DND-41 (cell line): Measurements from ENCODE around the gene PPP3CA.

Experiments used
- ATAC-seq: fragments of 200-7000 bp; cut with Tn5 transposase; 3 replicates; pipeline ENCODE4 v1.9.1; 2021; ENCODE audit warnings: low read depth; ENCODE audit not compliant: insufficient read depth
- DNase-seq: peaks from one replicate; pipeline ENCODE4 v3.0.0-alpha.2; 2020
- H2AFZ ChIP-seq: 2 replicates; pipeline ENCODE4 v1.6.0; 2012; ENCODE audit warnings: low read depth, low read length
- H3K27ac ChIP-seq: 2 replicates; pipeline ENCODE4 v1.5.1; 2012; ENCODE audit warnings: low read length, inconsistent platforms
- H3K27me3 ChIP-seq: fragments of 200-600 bp; sonication (generic); 2 replicates; pipeline ENCODE4 v1.6.0; 2012; ENCODE audit warnings: low read length, mild to moderate bottlenecking, inconsistent platforms; ENCODE audit not compliant: insufficient read depth, poor library complexity
- H3K36me3 ChIP-seq: 2 replicates; pipeline ENCODE4 v1.5.1; 2012; ENCODE audit warnings: low read length, inconsistent platforms; ENCODE audit not compliant: insufficient read depth
- H3K4me1 ChIP-seq: 2 replicates; pipeline ENCODE4 v1.5.1; 2012; ENCODE audit warnings: mild to moderate bottlenecking, low read length; ENCODE audit not compliant: insufficient read depth
- H3K4me2 ChIP-seq: 2 replicates; pipeline ENCODE4 v1.6.0; 2012; ENCODE audit warnings: mild to moderate bottlenecking, moderate library complexity, low read length, inconsistent platforms; ENCODE audit not compliant: insufficient read depth
- H3K4me3 ChIP-seq, 2 experiments: fragments of 200-600 bp in 1 of 2; shearing (Covaris generic) in 1 of 2; 2 replicates each; pipeline ENCODE4 v1.5.1; 2012 to 2016; ENCODE audit warnings: inconsistent platforms in 2 of 2, low read length in 2 of 2, mild to moderate bottlenecking in 2 of 2, low read depth in 1 of 2, moderate library complexity in 1 of 2
- H3K79me2 ChIP-seq: 2 replicates; pipeline ENCODE4 v1.6.0; 2012; ENCODE audit warnings: low read length, inconsistent platforms; ENCODE audit not compliant: insufficient read depth
- H3K9ac ChIP-seq: 2 replicates; pipeline ENCODE4 v1.6.0; 2012; ENCODE audit warnings: low read depth, mild to moderate bottlenecking, inconsistent platforms, low read length, moderate library complexity
- H3K9me3 ChIP-seq: 2 replicates; pipeline ENCODE4 v1.5.1; 2012; ENCODE audit warnings: low read length, moderate library complexity, mild to moderate bottlenecking, inconsistent platforms; ENCODE audit not compliant: insufficient read depth, severe bottlenecking
- H4K20me1 ChIP-seq: 2 replicates; pipeline ENCODE4 v1.6.0; 2012; ENCODE audit warnings: low read length; ENCODE audit not compliant: insufficient read depth
- EZH2 ChIP-seq: IDR thresholded peaks from 3 replicates; pipeline ENCODE4 v1.6.1; 2012; ENCODE audit warnings: borderline replicate concordance, low read depth, mild to moderate bottlenecking, moderate library complexity, low read length, inconsistent platforms; ENCODE audit not compliant: severe bottlenecking
- TF ChIP-seq, protein P1 (sequence below): IDR thresholded peaks from 2 replicates; pipeline ENCODE4 v1.5.1; 2012; ENCODE audit warnings: borderline replicate concordance, low read length, moderate library complexity, mild to moderate bottlenecking; ENCODE audit not compliant: poor library complexity, severe bottlenecking; ENCODE audit errors: extremely low read depth

Gene PPP3CA

DNA sequence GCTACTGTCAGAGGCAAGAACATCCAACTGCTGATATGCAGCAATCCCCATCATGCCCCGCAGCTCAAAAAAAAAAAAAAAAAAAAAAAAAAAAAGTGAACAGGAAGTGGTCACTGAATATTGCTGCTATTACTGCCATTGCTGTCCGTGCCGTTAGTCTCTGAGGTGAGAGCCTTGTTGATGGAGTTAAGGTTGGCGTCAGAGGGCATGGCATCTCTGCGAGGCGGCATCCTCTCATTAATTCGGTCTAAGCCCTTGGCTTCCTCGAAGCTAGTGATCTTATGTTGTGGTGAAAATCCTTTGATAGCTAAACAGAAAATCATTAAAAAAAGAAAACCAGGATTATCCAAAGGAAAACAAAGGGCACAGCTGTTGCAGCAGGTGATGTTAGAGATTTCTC lies 321.6 kb downstream of the PPP3CA start:
- Histone ChIP-seq H3K36me3 (peaks cover 11% of the 10 kb centered on the region; the same call in 1 of the 2 replicates), H2AFZ (no peak overlapping the region), H3K9me3 (no peaks in the 10 kb centered on the region), H3K4me1 (peaks cover 4% of the 10 kb centered on the region), H3K27ac (no peak overlapping the region), H4K20me1 (no peaks in the 10 kb centered on the region), H3K4me3 (no peak overlapping the region), H3K27me3 (no peaks in the 10 kb centered on the region), H3K4me2 (no peak overlapping the region), H3K79me2 (no peaks in the 10 kb centered on the region), H3K9ac (no peak overlapping the region)
- no peak for DNase-seq
- TF ChIP-seq EZH2: no peak
- TF ChIP-seq, protein P1, sequence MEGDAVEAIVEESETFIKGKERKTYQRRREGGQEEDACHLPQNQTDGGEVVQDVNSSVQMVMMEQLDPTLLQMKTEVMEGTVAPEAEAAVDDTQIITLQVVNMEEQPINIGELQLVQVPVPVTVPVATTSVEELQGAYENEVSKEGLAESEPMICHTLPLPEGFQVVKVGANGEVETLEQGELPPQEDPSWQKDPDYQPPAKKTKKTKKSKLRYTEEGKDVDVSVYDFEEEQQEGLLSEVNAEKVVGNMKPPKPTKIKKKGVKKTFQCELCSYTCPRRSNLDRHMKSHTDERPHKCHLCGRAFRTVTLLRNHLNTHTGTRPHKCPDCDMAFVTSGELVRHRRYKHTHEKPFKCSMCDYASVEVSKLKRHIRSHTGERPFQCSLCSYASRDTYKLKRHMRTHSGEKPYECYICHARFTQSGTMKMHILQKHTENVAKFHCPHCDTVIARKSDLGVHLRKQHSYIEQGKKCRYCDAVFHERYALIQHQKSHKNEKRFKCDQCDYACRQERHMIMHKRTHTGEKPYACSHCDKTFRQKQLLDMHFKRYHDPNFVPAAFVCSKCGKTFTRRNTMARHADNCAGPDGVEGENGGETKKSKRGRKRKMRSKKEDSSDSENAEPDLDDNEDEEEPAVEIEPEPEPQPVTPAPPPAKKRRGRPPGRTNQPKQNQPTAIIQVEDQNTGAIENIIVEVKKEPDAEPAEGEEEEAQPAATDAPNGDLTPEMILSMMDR: no peak
- ATAC-seq: peak; percentile 52; the same call in 2 of the 3 replicates

DNA sequence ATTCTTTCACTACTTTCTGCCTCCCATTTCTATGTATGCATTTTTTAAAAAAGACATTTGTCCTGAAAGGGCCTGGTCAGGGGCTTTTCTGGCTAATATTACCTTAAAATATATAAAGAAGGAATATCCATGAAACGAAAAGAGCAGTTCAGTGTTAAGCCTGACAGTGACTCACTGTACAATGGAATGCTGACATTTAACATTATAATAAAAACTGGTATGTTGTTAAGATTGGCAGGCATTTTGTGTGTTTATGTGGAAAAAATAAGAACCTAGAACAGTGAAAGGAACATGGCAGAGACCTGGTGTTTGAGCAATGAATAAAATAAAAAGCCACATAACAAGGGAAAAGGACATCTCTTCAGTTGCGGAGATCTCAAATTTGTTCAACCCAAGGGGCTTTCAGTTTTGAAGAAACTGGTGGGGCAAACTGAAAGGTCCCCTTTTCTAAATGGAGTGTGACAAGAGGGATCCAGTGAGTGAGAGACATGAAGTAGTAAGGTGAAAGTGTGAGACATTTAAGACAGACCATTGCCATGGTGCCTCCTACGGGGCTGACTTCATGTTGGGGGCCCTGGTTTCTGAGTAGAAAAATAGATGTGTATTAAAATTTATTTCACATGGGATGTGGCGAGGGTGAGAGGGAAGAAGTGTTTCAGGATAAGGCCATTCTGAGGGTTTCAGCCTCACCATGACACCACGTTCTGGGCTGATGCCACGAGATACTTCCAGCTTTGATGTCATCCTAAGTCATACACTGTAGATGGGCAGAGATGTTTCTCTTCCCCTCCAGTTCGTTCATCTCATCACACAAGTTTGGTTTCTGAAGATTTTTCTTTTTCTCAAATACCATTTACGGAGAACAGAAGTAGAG lies 324.9 kb downstream of the PPP3CA start:
- Histone ChIP-seq H3K4me1 (peaks cover 22% of the 10 kb centered on the region), H3K4me2 (no peak overlapping the region), H3K27me3 (no peaks in the 10 kb centered on the region), H4K20me1 (no peaks in the 10 kb centered on the region), H3K9me3 (no peaks in the 10 kb centered on the region), H3K36me3 (0 out of 2 replicates have a peak, but pooled peaks cover 4% of the 10 kb centered on the region), H3K27ac (no peak overlapping the region), H3K4me3 (no peak overlapping the region), H3K79me2 (no peaks in the 10 kb centered on the region), H3K9ac (no peak overlapping the region), H2AFZ (no peak overlapping the region)
- no peak for TF ChIP-seq EZH2
- TF ChIP-seq, protein P1: no peak
- DNase-seq: no peak
- ATAC-seq: no peak

- Histone ChIP-seq H3K79me2 (no peaks in the 10 kb centered on the region), H3K4me1 (peaks cover 22% of the 10 kb centered on the region), H3K9me3 (no peaks in the 10 kb centered on the region), H3K27ac (no peak overlapping the region; the same call in 1 of the 2 replicates), H2AFZ (no peak overlapping the region), H4K20me1 (no peaks in the 10 kb centered on the region), H3K36me3 (0 out of 2 replicates have a peak, but pooled peaks cover 4% of the 10 kb centered on the region), H3K4me3 (no peak overlapping the region), H3K9ac (no peak overlapping the region), H3K4me2 (no peak overlapping the region), H3K27me3 (no peaks in the 10 kb centered on the region)
- DNase-seq (no peak), ATAC-seq (peak; percentile 58)
- TF ChIP-seq, protein P1: no peak
- TF ChIP-seq EZH2: no peak
Observed at GRCh38 chr4:101020956-101021355, 326.4 kb downstream of the PPP3CA start.
